MM.1S (cell line): Measurements from ENCODE around the gene MCTS1.

Source experiments
- EZH2 ChIP-seq: fragments of 300-600 bp; sonication (generic); optimal IDR thresholded peaks from 2 replicates; pipeline ENCODE3; 2017; ENCODE audit warnings: low read depth, mild to moderate bottlenecking, antibody characterized with exemption, low read length, mixed read lengths
- EZH2phosphoT487 ChIP-seq: fragments of 300-600 bp; sonication (generic); IDR thresholded peaks from 2 replicates; pipeline ENCODE4 v1.6.1; 2018; ENCODE audit warnings: antibody characterized with exemption, low read length
- TF ChIP-seq, protein P1 (sequence below): fragments of 300-600 bp; sonication (generic); IDR thresholded peaks from 2 replicates; pipeline ENCODE4 v1.5.1; 2016; ENCODE audit warnings: antibody characterized with exemption, low read length, mixed read lengths

DNA sequence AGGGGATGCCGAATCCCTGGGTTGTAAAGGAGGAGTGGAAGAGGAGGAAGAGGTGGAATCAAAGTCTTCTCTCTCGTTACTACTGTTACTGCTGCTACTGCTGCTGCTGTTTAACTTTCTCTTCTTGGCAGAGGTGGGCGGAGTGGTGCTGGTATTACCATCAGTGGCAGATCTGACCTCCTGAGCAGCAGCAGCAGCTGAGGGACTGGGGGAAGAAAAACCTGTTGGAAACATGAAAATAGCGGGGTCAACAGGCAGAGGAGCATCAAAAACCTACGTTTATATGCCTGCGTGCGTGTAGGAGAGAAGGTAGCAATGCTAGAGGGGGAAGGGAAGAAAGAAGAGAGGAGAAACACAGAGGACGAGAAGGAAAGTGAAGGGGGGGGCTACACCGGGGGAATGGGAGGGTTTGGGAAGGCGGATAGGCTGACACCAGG is 43.5 kb upstream of the MCTS1 start:
- TF ChIP-seq, protein P1, sequence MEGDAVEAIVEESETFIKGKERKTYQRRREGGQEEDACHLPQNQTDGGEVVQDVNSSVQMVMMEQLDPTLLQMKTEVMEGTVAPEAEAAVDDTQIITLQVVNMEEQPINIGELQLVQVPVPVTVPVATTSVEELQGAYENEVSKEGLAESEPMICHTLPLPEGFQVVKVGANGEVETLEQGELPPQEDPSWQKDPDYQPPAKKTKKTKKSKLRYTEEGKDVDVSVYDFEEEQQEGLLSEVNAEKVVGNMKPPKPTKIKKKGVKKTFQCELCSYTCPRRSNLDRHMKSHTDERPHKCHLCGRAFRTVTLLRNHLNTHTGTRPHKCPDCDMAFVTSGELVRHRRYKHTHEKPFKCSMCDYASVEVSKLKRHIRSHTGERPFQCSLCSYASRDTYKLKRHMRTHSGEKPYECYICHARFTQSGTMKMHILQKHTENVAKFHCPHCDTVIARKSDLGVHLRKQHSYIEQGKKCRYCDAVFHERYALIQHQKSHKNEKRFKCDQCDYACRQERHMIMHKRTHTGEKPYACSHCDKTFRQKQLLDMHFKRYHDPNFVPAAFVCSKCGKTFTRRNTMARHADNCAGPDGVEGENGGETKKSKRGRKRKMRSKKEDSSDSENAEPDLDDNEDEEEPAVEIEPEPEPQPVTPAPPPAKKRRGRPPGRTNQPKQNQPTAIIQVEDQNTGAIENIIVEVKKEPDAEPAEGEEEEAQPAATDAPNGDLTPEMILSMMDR = no peak
- TF ChIP-seq EZH2phosphoT487 = no peak
- no peak for TF ChIP-seq EZH2
